HL-60/S4 (cell line): ENCODE measurements around the gene TWF1.
"Not testable (repeated sequence)": the region's sequence is repeated elsewhere in the genome, so short reads cannot be mapped to it uniquely, and the experiment has no call there.

Experiments
- in situ Hi-C: fragments of 300-500 bp; cut with MboI; formaldehyde crosslinking; loops from 2 replicates; pipeline ENCODE4 v1.14.3; 2022; ENCODE audit warnings: low sequenced_read_pairs

Gene TWF1

GRCh38 chr12:43805860-43806736, at the start of gene TWF1:
Gene TWF1 (minus strand): TSS chr12:43806317. CDS start chr12:43806245, 72 bp downstream.
- in situ Hi-C loops = no loop called here

GRCh38 chr12:43852744-43853143, 46.6 kb upstream of the TWF1 start:
- in situ Hi-C loops = no loop called here

GRCh38 chr12:43848786-43849185, 42.7 kb upstream of the TWF1 start:
- in situ Hi-C loops = no loop called here

GRCh38 chr12:43848226-43848507, 42.0 kb upstream of the TWF1 start:
- in situ Hi-C loops = no loop called here

- in situ Hi-C loops = not testable (repeated sequence)
Observed at GRCh38 chr12:43847425-43848225, 41.5 kb upstream of the TWF1 start.

GRCh38 chr12:43842259-43842658, 36.1 kb upstream of the TWF1 start:
- in situ Hi-C loops = no loop called here

- in situ Hi-C loops = no loop called here
Observed at GRCh38 chr12:43841253-43841652, 35.1 kb upstream of the TWF1 start.

GRCh38 chr12:43840338-43840737, 34.2 kb upstream of the TWF1 start:
- in situ Hi-C loops = no loop called here

- in situ Hi-C loops = no loop called here
Observed at GRCh38 chr12:43836475-43836989, 30.4 kb upstream of the TWF1 start.

- in situ Hi-C loops = no loop called here
Observed at GRCh38 chr12:43835656-43836474, 29.7 kb upstream of the TWF1 start, which contains the start of gene TMEM117. Gene TMEM117 (plus strand): TSS chr12:43836081.

- in situ Hi-C loops = no loop called here
Observed at GRCh38 chr12:43835264-43835655, 29.1 kb upstream of the TWF1 start.

GRCh38 chr12:43832463-43833168, 26.5 kb upstream of the TWF1 start:
- in situ Hi-C loops = no loop called here

- in situ Hi-C loops = no loop called here
Observed at GRCh38 chr12:43827093-43827492, 21.0 kb upstream of the TWF1 start.

GRCh38 chr12:43826681-43827080, 20.6 kb upstream of the TWF1 start:
- in situ Hi-C loops = no loop called here

- in situ Hi-C loops = no loop called here
Observed at GRCh38 chr12:43824207-43824775, 18.2 kb upstream of the TWF1 start.

GRCh38 chr12:43816168-43816567, 10.1 kb upstream of the TWF1 start:
- in situ Hi-C loops = no loop called here

GRCh38 chr12:43815416-43815815, 9.3 kb upstream of the TWF1 start:
- in situ Hi-C loops = no loop called here

GRCh38 chr12:43812926-43813325, 6.8 kb upstream of the TWF1 start:
- in situ Hi-C loops = no loop called here

- in situ Hi-C loops = no loop called here
Observed at GRCh38 chr12:43812057-43812456, 5.9 kb upstream of the TWF1 start.

- in situ Hi-C loops = no loop called here
Observed at GRCh38 chr12:43807386-43807785, 1.3 kb upstream of the TWF1 start.
